ENCODE measurements around the gene PPP1R18.
"Not testable (repeated sequence)": the region's sequence is repeated elsewhere in the genome, so short reads cannot be mapped to it uniquely, and the experiment has no call there.

PPP1R18 gene

GRCh38 chr6:30666300-30666699 lies 20.1 kb downstream of the PPP1R18 start:
- DNase-seq (ENCODE audit: low read depth): peak; percentile 51

- no peak for DNase-seq (ENCODE audit: low read depth)
Measured at GRCh38 chr6:30664994-30665767, 21.3 kb downstream of the PPP1R18 start.

- not testable (repeated sequence) for DNase-seq (ENCODE audit: low read depth)
Measured at GRCh38 chr6:30657922-30658321, 28.5 kb downstream of the PPP1R18 start.

- no peak for DNase-seq (ENCODE audit: low read depth)
Measured at GRCh38 chr6:30657454-30657853, 29.0 kb downstream of the PPP1R18 start.

GRCh38 chr6:30656513-30656912 lies 29.9 kb downstream of the PPP1R18 start:
- DNase-seq (ENCODE audit: low read depth): no peak

GRCh38 chr6:30655743-30656094 lies 30.7 kb downstream of the PPP1R18 start:
- no peak for DNase-seq (ENCODE audit: low read depth)

GRCh38 chr6:30654798-30655742 lies 31.4 kb downstream of the PPP1R18 start:
- no peak for DNase-seq (ENCODE audit: low read depth)

- no peak for DNase-seq (ENCODE audit: low read depth)
Measured at GRCh38 chr6:30651143-30651542, 35.3 kb downstream of the PPP1R18 start.

- DNase-seq (ENCODE audit: low read depth): peak; percentile 65
Measured at GRCh38 chr6:30647242-30648116, 39.0 kb downstream of the PPP1R18 start.

GRCh38 chr6:30646450-30647241 lies 39.8 kb downstream of the PPP1R18 start, which contains the start of gene C6orf136:
Gene C6orf136 (plus strand): TSS chr6:30647133. CDS start chr6:30647232, 99 bp downstream.
- DNase-seq (ENCODE audit: low read depth): peak; percentile 88

GRCh38 chr6:30645989-30646388 lies 40.5 kb downstream of the PPP1R18 start:
- DNase-seq (ENCODE audit: low read depth): no peak

- no peak for DNase-seq (ENCODE audit: low read depth)
Measured at GRCh38 chr6:30644769-30645168, 41.7 kb downstream of the PPP1R18 start.

- DNase-seq (ENCODE audit: low read depth): no peak
Measured at GRCh38 chr6:30643656-30644055, 42.8 kb downstream of the PPP1R18 start.

GRCh38 chr6:30641048-30641447 lies 45.4 kb downstream of the PPP1R18 start:
- no peak for DNase-seq (ENCODE audit: low read depth)

- DNase-seq (ENCODE audit: low read depth): no peak
Measured at GRCh38 chr6:30640481-30640880, 46.0 kb downstream of the PPP1R18 start.

- no peak for DNase-seq (ENCODE audit: low read depth)
Measured at GRCh38 chr6:30635834-30636233, 50.6 kb downstream of the PPP1R18 start.

- DNase-seq (ENCODE audit: low read depth): peak; percentile 86
Measured at GRCh38 chr6:30626484-30627366, 59.7 kb downstream of the PPP1R18 start, which contains the start of gene ATAT1. Gene ATAT1 (plus strand): TSS chr6:30626874.

Measured in stimulated activated CD8-positive, alpha-beta memory T cell treated with anti-CD3 and anti-CD28 coated beads, Interleukin-4, amount 100 ng/mL, for 24 hours (primary cell).